Peyer's patch (tissue), 4 donors: ENCODE data around the gene GPRIN2. TPM values are rescaled to one million over a fixed set of nuclear protein-coding genes. Genes with fewer than 3 reads are reported as not detected.

Source experiments
- DNase-seq, 3 donors: peaks; one replicate each; pipeline ENCODE4 v3.0.0-alpha.2; 2017 to 2019
- H3K27ac ChIP-seq, 4 donors: fragments of 200-600 bp; sonication (generic); one replicate each; pipeline ENCODE4 v1.5.1; 2016 to 2019
- H3K27me3 ChIP-seq, 2 donors: fragments of 200-600 bp; sonication (generic); one replicate each; pipeline ENCODE4 v1.5.1; 2019
- H3K36me3 ChIP-seq, 3 donors: fragments of 200-600 bp; sonication (generic); one replicate each; pipeline ENCODE4 v1.5.1; 2016 to 2019
- H3K4me1 ChIP-seq, 4 donors: fragments of 200-600 bp; sonication (generic); one replicate each; pipeline ENCODE4 v1.5.1; 2016 to 2019
- H3K4me3 ChIP-seq, 4 donors: fragments of 200-600 bp; sonication (generic); 1 replicate in 3 of 4; 2 replicates in 1 of 4; pipeline ENCODE4 v1.5.1; 2016 to 2019; ENCODE audit warnings: mild to moderate bottlenecking in 1 of 4
- H3K9me3 ChIP-seq, 4 donors: fragments of 200-600 bp; sonication (generic); one replicate each; pipeline ENCODE4 v1.5.1; 2016 to 2019; ENCODE audit warnings: mild to moderate bottlenecking in 1 of 4
- CTCF ChIP-seq, 6 experiments: fragments of 450-650 bp in 4 of 6; fragments of 200-600 bp in 2 of 6; sonication (generic) in 1 of 6; IDR thresholded peaks; one replicate each; pipeline ENCODE4 v1.5.1; 2017 to 2019; ENCODE audit warnings: antibody characterized with exemption in 6 of 6, mild to moderate bottlenecking in 3 of 6, moderate library complexity in 1 of 6
- POLR2A ChIP-seq, 2 donors: fragments of 450-650 bp; IDR thresholded peaks; one replicate each; pipeline ENCODE4 v1.5.1; 2017; ENCODE audit warnings: antibody characterized with exemption in 2 of 2, mild to moderate bottlenecking in 2 of 2, moderate library complexity in 2 of 2
- total RNA-seq, 4 donors: library from RNA; depleted of rRNA; stranded (reverse); fragments of >200 nt; gene quantifications; one replicate each; pipeline ENCODE4 v1.1.0, GENCODE V29; 2016

GPRIN2 gene
- total RNA-seq, 4 donors from 2014 or later, result 6.6 to 79.9 (median 54.7) TPM

GRCh38 chr10:46544989-46545791 lies 11.3 kb downstream of the GPRIN2 start:
- H3K4me3 ChIP-seq, result no peak overlapping the region
- H3K27ac ChIP-seq, result no peak overlapping the region
- no peaks in the 10 kb centered on the region for H3K9me3 ChIP-seq
- no peaks in the 10 kb centered on the region for H3K27me3 ChIP-seq
- TF ChIP-seq POLR2A (IDR thresholded peaks at IDR 0.05) (no peak), CTCF (IDR thresholded peaks at IDR 0.05) (peak in 4 of 6 experiments; percentile 22 to 61 (median 50))
- DNase-seq, result peak; percentile 14 to 51 (median 47)
- H3K36me3 ChIP-seq, result no peaks in the 10 kb centered on the region
- H3K4me1 ChIP-seq, result peaks cover 0 to 9% (median 3%) of the 10 kb centered on the region in 4 donors

- H3K27me3 ChIP-seq, result no peaks in the 10 kb centered on the region
- no peaks in the 10 kb centered on the region for H3K36me3 ChIP-seq
- TF ChIP-seq CTCF (IDR thresholded peaks at IDR 0.05), result no peak
- no peak for TF ChIP-seq POLR2A (IDR thresholded peaks at IDR 0.05)
- peak in 2 of 3 donors; percentile 40 to 50 for DNase-seq
- H3K4me3 ChIP-seq, result no peak overlapping the region
- no peaks in the 10 kb centered on the region for H3K9me3 ChIP-seq
- no peak overlapping the region for H3K27ac ChIP-seq
- H3K4me1 ChIP-seq, result peaks cover 0 to 17% (median 4%) of the 10 kb centered on the region in 4 donors
These were observed 12.7 kb downstream of the GPRIN2 start for GRCh38 chr10:46543466-46544377.

- Histone ChIP-seq H3K27me3 (no peaks in the 10 kb centered on the region), H3K4me1 (peaks cover 0 to 17% (median 4%) of the 10 kb centered on the region in 4 donors), H3K9me3 (no peaks in the 10 kb centered on the region), H3K27ac (no peak overlapping the region), H3K4me3 (no peak overlapping the region), H3K36me3 (no peaks in the 10 kb centered on the region)
- DNase-seq, result peak in 2 of 3 donors; percentile 44 to 49
- TF ChIP-seq CTCF (IDR thresholded peaks at IDR 0.05) (no peak), POLR2A (IDR thresholded peaks at IDR 0.05) (no peak)
These were observed 13.6 kb downstream of the GPRIN2 start for GRCh38 chr10:46542567-46543465.

DNA sequence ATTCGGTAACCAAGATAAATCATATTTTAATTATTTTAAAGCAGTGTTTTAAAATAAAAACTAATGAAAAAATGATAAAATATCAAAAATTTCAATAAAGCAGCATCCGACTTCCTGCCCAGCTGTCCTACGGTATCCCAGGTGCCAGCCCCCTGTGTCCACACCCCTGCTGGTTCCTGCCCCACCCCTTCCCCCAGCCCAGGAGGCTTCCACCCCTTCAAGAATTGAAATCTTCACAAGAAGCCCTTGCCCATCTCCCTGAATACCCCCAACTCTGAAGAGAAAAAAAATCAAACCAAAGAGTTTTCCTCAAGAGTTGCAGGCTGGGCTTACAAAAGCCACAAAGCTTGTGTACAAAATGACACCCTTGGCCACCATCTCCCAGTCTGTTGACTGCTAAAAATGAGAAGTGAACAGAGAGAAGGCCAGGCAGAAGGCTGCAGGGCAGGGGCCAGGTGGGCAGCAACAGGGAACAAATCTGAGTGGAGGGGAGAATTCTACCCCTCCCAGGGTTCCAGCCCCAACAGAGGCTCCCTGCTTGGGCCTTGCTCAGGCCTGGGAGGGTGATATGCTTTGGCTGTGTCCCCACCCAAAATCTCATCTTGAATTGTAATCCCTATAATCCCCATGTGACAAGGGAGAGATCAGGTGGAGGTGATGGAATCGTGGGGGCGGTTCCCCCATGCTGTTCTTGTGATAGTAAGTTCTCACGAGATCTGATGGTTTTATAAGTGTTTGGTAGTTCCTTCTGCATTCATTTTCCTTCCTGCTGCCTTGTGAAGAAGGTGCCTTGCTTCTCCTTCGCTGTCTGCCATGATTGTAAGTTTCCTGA lies 14.5 kb downstream of the GPRIN2 start:
- TF ChIP-seq CTCF (IDR thresholded peaks at IDR 0.05) (no peak), POLR2A (IDR thresholded peaks at IDR 0.05) (no peak)
- H3K4me1 ChIP-seq, result peaks cover 0 to 17% (median 4%) of the 10 kb centered on the region in 4 donors
- peak in 2 of 3 donors; percentile 41 to 46 for DNase-seq
- H3K4me3 ChIP-seq, result no peak overlapping the region
- H3K36me3 ChIP-seq, result no peaks in the 10 kb centered on the region
- no peaks in the 10 kb centered on the region for H3K27me3 ChIP-seq
- H3K9me3 ChIP-seq, result no peaks in the 10 kb centered on the region
- H3K27ac ChIP-seq, result no peak overlapping the region
